Vagina (tissue), 2 donors: ENCODE measurements around the gene OR3A3.
"Not testable (repeated sequence)": the region's sequence is repeated elsewhere in the genome, so short reads cannot be mapped to it uniquely, and the experiment has no call there.

Experiments used
- CTCF ChIP-seq, 3 experiments: fragments of 450-650 bp in 2 of 3; fragments of 200-600 bp in 1 of 3; sonication (generic) in 1 of 3; IDR thresholded peaks; one replicate each; pipeline ENCODE4 v1.5.1; 2017 to 2019; ENCODE audit warnings: antibody characterized with exemption in 3 of 3, mild to moderate bottlenecking in 2 of 3, moderate library complexity in 2 of 3
- POLR2A ChIP-seq, 2 donors: fragments of 450-650 bp; IDR thresholded peaks; one replicate each; pipeline ENCODE4 v1.6.1; 2017; ENCODE audit warnings: antibody characterized with exemption in 2 of 2, mild to moderate bottlenecking in 2 of 2, moderate library complexity in 2 of 2
- POLR2AphosphoS5 ChIP-seq, 2 donors: sonication (generic); formaldehyde crosslinking; IDR thresholded peaks; one replicate each; pipeline ENCODE4 v1.9.0; 2017; ENCODE audit warnings: antibody characterized with exemption in 2 of 2, mild to moderate bottlenecking in 2 of 2, low read depth in 1 of 2; ENCODE audit not compliant: insufficient read depth in 1 of 2

- TF ChIP-seq POLR2A (IDR thresholded peaks at IDR 0.05); CTCF (IDR thresholded peaks at IDR 0.05); POLR2AphosphoS5 (IDR thresholded peaks at IDR 0.05; ENCODE audit: insufficient read depth in 1 of 2, low read depth in 1 of 2): not testable (repeated sequence)
These were observed 40.0 kb upstream of the OR3A3 start for GRCh38 chr17:3371167-3371566.
